ENCODE results near the gene GNAS. TPM values are rescaled to one million over a fixed set of nuclear protein-coding genes. Genes with fewer than 3 reads are reported as not detected.
"Not testable (repeated sequence)": the region's sequence is repeated elsewhere in the genome, so short reads cannot be mapped to it uniquely, and the experiment has no call there.

Gene GNAS
- total RNA-seq, 1 donor: 461 TPM

GRCh38 chr20:58926802-58927489, 74.4 kb downstream of the GNAS start:
- H3K27me3 ChIP-seq (ENCODE audit: insufficient read depth, low read length): no peaks in the 10 kb centered on the region
- H3K4me1 ChIP-seq (ENCODE audit: insufficient read depth, low read length): no peaks in the 10 kb centered on the region
- H3K9me3 ChIP-seq (ENCODE audit: low read depth, low read length): no peaks in the 10 kb centered on the region
- no peak overlapping the region for H3K4me3 ChIP-seq (ENCODE audit: low read length)

GRCh38 chr20:58927490-58928061, 75.1 kb downstream of the GNAS start:
- Histone ChIP-seq H3K9me3 (ENCODE audit: low read depth, low read length) (no peaks in the 10 kb centered on the region), H3K4me1 (ENCODE audit: insufficient read depth, low read length) (no peaks in the 10 kb centered on the region), H3K27me3 (ENCODE audit: insufficient read depth, low read length) (no peaks in the 10 kb centered on the region), H3K4me3 (ENCODE audit: low read length) (no peak overlapping the region)

- Histone ChIP-seq H3K27me3 (ENCODE audit: insufficient read depth, low read length) (no peaks in the 10 kb centered on the region), H3K9me3 (ENCODE audit: low read depth, low read length) (no peaks in the 10 kb centered on the region), H3K4me3 (ENCODE audit: low read length) (no peak overlapping the region), H3K4me1 (ENCODE audit: insufficient read depth, low read length) (no peaks in the 10 kb centered on the region)
Observed at GRCh38 chr20:58930496-58930895, 78.0 kb downstream of the GNAS start.

GRCh38 chr20:58932170-58932569, 79.7 kb downstream of the GNAS start:
- Histone ChIP-seq H3K4me3 (ENCODE audit: low read length) (no peak overlapping the region), H3K27me3 (ENCODE audit: insufficient read depth, low read length) (no peaks in the 10 kb centered on the region), H3K9me3 (ENCODE audit: low read depth, low read length) (no peaks in the 10 kb centered on the region), H3K4me1 (ENCODE audit: insufficient read depth, low read length) (no peaks in the 10 kb centered on the region)

GRCh38 chr20:58938078-58938477, 85.6 kb downstream of the GNAS start:
- Histone ChIP-seq H3K27me3 (ENCODE audit: insufficient read depth, low read length) (no peaks in the 10 kb centered on the region), H3K4me3 (ENCODE audit: low read length) (no peak overlapping the region), H3K4me1 (ENCODE audit: insufficient read depth, low read length) (peaks cover 12% of the 10 kb centered on the region), H3K9me3 (ENCODE audit: low read depth, low read length) (no peaks in the 10 kb centered on the region)

- Histone ChIP-seq H3K4me3 (ENCODE audit: low read length) (no peak overlapping the region), H3K4me1 (ENCODE audit: insufficient read depth, low read length) (peaks cover 12% of the 10 kb centered on the region), H3K9me3 (ENCODE audit: low read depth, low read length) (no peaks in the 10 kb centered on the region), H3K27me3 (ENCODE audit: insufficient read depth, low read length) (no peaks in the 10 kb centered on the region)
Observed at GRCh38 chr20:58938541-58938940, 86.0 kb downstream of the GNAS start.

GRCh38 chr20:58941471-58941870, 89.0 kb downstream of the GNAS start:
- Histone ChIP-seq H3K27me3 (ENCODE audit: insufficient read depth, low read length) (no peaks in the 10 kb centered on the region), H3K4me3 (ENCODE audit: low read length) (no peak overlapping the region), H3K9me3 (ENCODE audit: low read depth, low read length) (no peaks in the 10 kb centered on the region), H3K4me1 (ENCODE audit: insufficient read depth, low read length) (peaks cover 19% of the 10 kb centered on the region)

- Histone ChIP-seq H3K27me3 (ENCODE audit: insufficient read depth, low read length) (no peaks in the 10 kb centered on the region), H3K4me3 (ENCODE audit: low read length) (no peak overlapping the region), H3K9me3 (ENCODE audit: low read depth, low read length) (no peaks in the 10 kb centered on the region), H3K4me1 (ENCODE audit: insufficient read depth, low read length) (peaks cover 19% of the 10 kb centered on the region)
Observed at GRCh38 chr20:58942549-58942948, 90.0 kb downstream of the GNAS start.

- peaks cover 7% of the 10 kb centered on the region for H3K4me1 ChIP-seq (ENCODE audit: insufficient read depth, low read length)
Observed at GRCh38 chr20:58944610-58945009, 92.1 kb downstream of the GNAS start.

GRCh38 chr20:58945965-58946631, 93.6 kb downstream of the GNAS start:
- H3K9me3 ChIP-seq (ENCODE audit: low read depth, low read length): no peaks in the 10 kb centered on the region
- H3K27me3 ChIP-seq (ENCODE audit: insufficient read depth, low read length): peaks cover 2% of the 10 kb centered on the region
- H3K4me3 ChIP-seq (ENCODE audit: low read length): no peak overlapping the region
- peaks cover 7% of the 10 kb centered on the region for H3K4me1 ChIP-seq (ENCODE audit: insufficient read depth, low read length)

More at GRCh38 chr20:58944610-58945009, 92.1 kb downstream of the GNAS start:
- H3K27me3 ChIP-seq (ENCODE audit: insufficient read depth, low read length): peaks cover 2% of the 10 kb centered on the region
- no peak overlapping the region for H3K4me3 ChIP-seq (ENCODE audit: low read length)
- H3K9me3 ChIP-seq (ENCODE audit: low read depth, low read length): no peaks in the 10 kb centered on the region

- not testable (repeated sequence) for H3K4me3 ChIP-seq (ENCODE audit: low read length); H3K4me1 ChIP-seq (ENCODE audit: insufficient read depth, low read length); H3K27me3 ChIP-seq (ENCODE audit: insufficient read depth, low read length); H3K9me3 ChIP-seq (ENCODE audit: low read depth, low read length)
Observed at GRCh38 chr20:58947797-58948388, 95.4 kb downstream of the GNAS start.

- peaks cover 7% of the 10 kb centered on the region for H3K4me1 ChIP-seq (ENCODE audit: insufficient read depth, low read length)
- no peak overlapping the region for H3K4me3 ChIP-seq (ENCODE audit: low read length)
- peaks cover 2% of the 10 kb centered on the region for H3K27me3 ChIP-seq (ENCODE audit: insufficient read depth, low read length)
- H3K9me3 ChIP-seq (ENCODE audit: low read depth, low read length): no peaks in the 10 kb centered on the region
Observed at GRCh38 chr20:58950603-58951002, 98.1 kb downstream of the GNAS start.

GRCh38 chr20:58953050-58953449, 100.5 kb downstream of the GNAS start:
- Histone ChIP-seq H3K4me1 (ENCODE audit: insufficient read depth, low read length) (peaks cover 6% of the 10 kb centered on the region), H3K27me3 (ENCODE audit: insufficient read depth, low read length) (peaks cover 2% of the 10 kb centered on the region), H3K4me3 (ENCODE audit: low read length) (no peak overlapping the region), H3K9me3 (ENCODE audit: low read depth, low read length) (no peaks in the 10 kb centered on the region)

GRCh38 chr20:58956078-58956477, 103.6 kb downstream of the GNAS start:
- H3K4me3 ChIP-seq (ENCODE audit: low read length): no peak overlapping the region
- H3K4me1 ChIP-seq (ENCODE audit: insufficient read depth, low read length): peaks cover 6% of the 10 kb centered on the region
- H3K27me3 ChIP-seq (ENCODE audit: insufficient read depth, low read length): no peaks in the 10 kb centered on the region
- no peaks in the 10 kb centered on the region for H3K9me3 ChIP-seq (ENCODE audit: low read depth, low read length)

GRCh38 chr20:58959652-58960051, 107.1 kb downstream of the GNAS start:
- H3K27me3 ChIP-seq (ENCODE audit: insufficient read depth, low read length): no peaks in the 10 kb centered on the region
- H3K9me3 ChIP-seq (ENCODE audit: low read depth, low read length): no peaks in the 10 kb centered on the region
- peaks cover 6% of the 10 kb centered on the region for H3K4me1 ChIP-seq (ENCODE audit: insufficient read depth, low read length)
- H3K4me3 ChIP-seq (ENCODE audit: low read length): no peak overlapping the region

Data from mononuclear cell (primary cell).